Stimulated activated CD4-positive, alpha-beta T cell treated with anti-CD3 and anti-CD28 coated beads, TNF-alpha, amount 100 ng/mL, for 1 hour (primary cell): Measurements from ENCODE around the gene MCTP2.
"Not testable (repeated sequence)": the region's sequence is repeated elsewhere in the genome, so short reads cannot be mapped to it uniquely, and the experiment has no call there.

Experiments
- DNase-seq, 3 donors: peaks; one replicate each; pipeline ENCODE4 v3.0.0-alpha.2; 2020; ENCODE audit warnings: low read depth in 3 of 3, low spot score in 1 of 3

The MCTP2 gene

DNA sequence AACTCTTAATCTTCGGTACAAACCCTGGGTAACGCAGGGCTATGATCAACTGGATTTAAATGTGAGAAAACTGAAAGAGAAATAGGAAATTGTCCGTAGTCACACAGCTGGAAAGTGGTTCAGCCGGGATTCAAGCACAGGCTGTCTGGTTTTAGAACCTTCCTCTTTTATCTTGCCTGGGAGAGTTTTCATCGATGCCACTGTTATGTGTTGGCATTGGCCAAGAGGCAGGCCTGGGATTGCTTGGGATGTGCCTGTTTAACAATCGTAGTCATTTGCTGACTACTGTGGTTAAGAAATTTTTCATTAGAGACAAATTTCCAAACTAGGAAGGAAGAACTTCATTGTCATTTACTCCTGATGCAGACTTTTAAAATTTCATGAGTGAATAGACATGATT, 4.3 kb downstream of the MCTP2 start:
- DNase-seq, result no peak

DNA sequence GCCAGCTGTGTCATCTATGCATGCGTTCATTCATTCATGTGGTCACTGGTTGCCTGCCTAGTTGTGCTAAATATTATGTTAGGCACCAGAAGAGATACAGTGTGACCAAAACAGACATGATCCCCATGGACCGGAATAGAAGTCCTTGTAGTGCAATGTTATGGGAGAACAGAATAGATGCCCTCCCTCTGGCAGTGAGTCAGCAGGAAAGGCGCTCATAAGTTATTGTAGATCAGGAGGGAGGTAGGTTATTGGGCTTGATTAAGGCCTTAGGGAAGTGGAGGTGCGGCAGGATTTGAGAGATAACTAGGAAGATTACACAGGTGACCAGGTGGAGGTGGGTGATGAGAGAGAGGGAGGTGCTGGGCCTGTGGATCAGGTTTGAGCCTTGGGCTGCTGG, 5.2 kb downstream of the MCTP2 start:
- no peak for DNase-seq

DNA sequence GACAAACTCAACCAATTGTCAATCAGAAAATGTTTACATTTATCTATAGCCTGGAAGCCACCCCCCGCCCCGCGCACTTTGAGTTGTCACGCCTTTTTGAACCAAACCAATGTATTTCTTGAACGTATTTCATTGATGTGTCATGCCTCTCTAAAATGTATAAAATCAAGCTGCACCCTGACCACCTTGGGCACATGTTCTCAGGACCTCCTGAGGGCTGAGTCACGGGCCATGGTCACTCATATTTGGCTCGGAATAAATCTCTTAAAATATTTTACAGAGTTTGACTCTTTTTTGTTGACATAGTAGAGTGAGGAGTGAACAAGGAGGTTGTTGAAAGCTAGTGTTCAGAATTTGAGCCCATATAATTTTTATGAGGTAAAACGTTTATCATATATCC, 6.5 kb downstream of the MCTP2 start:
- DNase-seq, result no peak

- DNase-seq, result no peak
Measured at GRCh38 chr15:94238539-94239118, 7.3 kb downstream of the MCTP2 start.

DNA sequence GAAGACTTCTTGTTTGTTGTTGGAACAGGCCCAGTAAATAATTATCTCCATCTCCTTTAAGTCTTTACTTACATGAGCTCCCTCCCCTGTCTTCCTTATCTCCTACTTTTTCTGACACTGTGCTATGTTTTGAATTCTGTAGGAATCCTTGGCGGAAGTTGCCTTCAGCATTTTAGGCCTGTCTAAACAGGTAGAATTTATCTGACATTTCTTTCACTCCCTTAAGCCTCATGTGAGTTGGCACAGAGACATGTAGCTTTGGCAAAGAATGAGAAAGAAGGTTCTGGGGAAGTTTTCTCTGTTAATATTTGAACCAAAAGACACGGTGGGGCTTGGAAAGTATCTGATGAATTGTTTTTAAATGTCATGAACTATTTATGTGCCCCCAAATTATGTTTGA, 8.1 kb downstream of the MCTP2 start:
- no peak for DNase-seq

- no peak for DNase-seq
Measured at GRCh38 chr15:94240480-94240879, 9.1 kb downstream of the MCTP2 start.

GRCh38 chr15:94242257-94242656, 10.9 kb downstream of the MCTP2 start:
- DNase-seq, result no peak

GRCh38 chr15:94243003-94243402, 11.6 kb downstream of the MCTP2 start:
- DNase-seq, result not testable (repeated sequence)

DNA sequence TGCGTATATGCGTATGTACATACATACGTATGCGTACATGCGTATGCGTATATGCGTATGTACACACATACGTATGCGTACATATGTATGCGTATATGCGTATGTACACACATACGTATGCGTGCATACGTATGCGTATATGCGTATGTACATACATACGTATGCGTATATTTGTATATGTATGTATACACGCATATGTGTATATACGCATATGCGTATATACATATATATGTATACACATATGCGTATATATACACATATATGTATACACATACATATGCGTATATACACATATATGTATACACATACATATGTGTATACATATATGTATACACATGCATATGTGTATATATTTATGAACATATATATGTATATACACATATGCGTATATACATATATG, 12.1 kb downstream of the MCTP2 start:
- DNase-seq, result no peak

DNA sequence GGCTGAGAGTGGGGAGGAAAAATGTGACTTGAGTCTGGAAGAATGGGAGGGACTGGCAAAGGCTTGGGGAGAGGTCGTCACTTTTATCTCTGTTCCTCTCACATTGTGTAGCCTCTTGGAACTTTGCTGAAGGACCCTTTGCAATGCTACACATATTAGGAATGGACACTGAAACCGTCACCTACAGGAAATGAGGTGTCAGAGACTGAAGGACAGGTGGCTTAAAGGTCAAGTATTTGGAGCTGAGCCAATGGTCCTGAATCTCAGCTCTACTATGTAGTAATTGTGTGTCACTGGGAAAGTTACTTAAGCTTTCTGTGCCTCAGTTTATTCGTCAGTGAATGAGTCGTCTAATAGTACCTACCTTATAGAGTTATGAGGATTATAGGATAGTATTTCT, 14.7 kb downstream of the MCTP2 start:
- no peak for DNase-seq

GRCh38 chr15:94247789-94248638, 16.7 kb downstream of the MCTP2 start:
- DNase-seq, result no peak

DNA sequence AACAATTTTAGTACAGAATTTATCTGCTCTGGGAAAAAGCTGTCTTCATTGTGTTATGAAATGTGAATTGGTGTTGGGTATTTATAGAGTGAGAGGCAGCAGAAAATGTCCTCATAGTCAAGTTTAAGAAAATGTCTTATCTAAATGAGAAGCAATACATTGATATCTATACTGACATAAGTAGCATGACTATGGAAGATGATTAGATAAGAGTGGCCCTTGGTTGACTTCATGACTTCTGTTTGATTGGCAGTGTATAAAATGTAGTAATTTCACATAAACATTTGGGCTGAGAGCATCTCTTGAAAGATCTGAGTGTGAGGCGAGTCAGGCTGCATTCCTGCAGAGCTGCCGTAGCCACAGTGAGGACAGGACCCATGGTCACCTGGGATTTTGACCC, 19.4 kb downstream of the MCTP2 start:
- DNase-seq, result no peak

DNA sequence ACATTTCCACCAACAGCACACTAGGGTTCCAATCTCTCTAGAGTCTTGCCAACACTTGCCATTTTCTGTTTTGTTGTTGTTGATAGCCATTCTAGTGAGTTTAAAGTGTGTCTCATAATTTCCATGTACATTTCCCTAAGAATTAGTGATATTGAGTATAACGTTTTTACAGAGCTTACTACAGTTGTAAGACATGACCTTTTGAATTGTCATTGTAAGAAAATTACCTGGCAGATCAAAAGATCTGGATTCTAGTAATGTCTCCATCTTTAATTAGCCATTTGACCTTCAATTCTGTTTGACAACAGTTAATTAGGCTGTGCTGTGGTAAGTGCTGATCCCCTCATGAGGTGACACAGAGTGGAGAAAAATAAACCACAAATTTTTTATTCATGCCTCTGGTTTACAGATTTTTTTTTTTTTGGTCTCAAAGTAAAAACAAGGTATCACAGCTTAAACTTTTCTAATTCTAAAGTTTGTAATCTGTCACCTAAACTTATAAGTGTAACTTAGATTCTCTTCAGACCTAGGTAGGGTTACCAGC, 20.9 kb downstream of the MCTP2 start:
- DNase-seq, result no peak

DNA sequence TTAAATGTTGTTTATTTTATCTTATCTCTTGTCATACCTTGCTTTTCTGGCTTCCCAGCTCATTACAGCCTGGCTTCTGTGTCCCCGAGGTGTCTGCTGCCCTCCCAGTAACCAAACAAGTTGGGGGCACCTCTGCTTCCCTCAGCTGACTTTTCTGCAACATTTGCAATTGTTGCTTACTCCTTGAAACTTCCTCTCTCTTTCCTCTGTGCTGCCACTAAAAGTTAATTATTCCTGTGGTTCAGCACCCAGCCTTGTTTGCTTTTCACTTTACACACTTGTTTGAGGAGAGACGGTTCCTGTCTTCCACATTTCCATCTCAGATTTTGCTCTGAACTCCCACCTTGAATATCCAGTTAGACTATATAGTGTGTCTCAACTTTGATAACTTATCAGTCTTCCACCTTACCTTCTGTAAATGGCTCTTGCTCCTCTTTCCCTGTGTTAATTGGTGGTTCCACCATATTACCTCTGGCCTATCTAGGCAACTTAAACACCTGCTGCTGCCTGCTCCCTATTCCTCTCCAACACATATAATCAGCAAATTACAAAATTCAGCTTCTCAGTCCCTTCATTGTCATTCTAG, 21.6 kb downstream of the MCTP2 start:
- no peak for DNase-seq

DNA sequence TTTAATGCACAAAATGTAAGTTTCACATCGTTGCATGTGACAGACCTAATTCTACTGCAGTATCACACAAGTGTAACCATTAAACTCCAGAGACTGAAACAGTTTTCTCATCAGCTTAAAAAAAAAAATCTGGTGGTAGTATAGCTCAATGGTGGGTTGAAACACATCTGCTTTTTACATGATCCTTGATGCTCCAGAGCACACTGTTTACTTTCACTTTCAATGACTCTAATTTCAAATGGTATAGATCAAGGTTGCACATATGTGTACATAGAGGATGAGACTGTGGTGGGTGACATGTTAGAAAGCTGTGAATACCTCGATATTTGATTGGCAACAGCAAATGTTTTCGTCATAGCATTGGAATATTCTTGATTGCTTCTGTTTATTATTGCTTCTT, 22.4 kb downstream of the MCTP2 start:
- no peak for DNase-seq

- DNase-seq, result no peak
Measured at GRCh38 chr15:94255540-94255939, 24.2 kb downstream of the MCTP2 start.

DNA sequence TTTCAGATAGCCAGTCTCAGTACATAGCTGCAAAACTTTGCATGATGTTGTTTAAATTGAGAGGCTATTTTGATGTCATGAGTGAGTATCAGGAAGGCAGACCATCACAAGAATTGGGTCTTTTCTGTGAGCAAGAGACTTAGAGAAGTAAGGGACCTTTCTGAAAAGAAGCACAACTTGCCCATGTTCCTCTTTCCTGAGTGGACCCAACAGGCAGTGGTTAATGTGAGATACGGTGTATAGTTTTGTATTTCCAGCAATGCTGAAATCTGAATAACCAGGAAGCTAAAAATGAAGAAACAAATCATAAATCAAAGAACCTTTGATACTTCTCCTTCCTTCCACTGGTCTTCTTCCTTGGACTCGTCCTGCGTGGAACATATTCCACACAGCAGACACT, 25.1 kb downstream of the MCTP2 start:
- DNase-seq, result no peak

GRCh38 chr15:94257776-94258175, 26.4 kb downstream of the MCTP2 start:
- not testable (repeated sequence) for DNase-seq

GRCh38 chr15:94258246-94258645, 26.9 kb downstream of the MCTP2 start:
- DNase-seq, result no peak

DNA sequence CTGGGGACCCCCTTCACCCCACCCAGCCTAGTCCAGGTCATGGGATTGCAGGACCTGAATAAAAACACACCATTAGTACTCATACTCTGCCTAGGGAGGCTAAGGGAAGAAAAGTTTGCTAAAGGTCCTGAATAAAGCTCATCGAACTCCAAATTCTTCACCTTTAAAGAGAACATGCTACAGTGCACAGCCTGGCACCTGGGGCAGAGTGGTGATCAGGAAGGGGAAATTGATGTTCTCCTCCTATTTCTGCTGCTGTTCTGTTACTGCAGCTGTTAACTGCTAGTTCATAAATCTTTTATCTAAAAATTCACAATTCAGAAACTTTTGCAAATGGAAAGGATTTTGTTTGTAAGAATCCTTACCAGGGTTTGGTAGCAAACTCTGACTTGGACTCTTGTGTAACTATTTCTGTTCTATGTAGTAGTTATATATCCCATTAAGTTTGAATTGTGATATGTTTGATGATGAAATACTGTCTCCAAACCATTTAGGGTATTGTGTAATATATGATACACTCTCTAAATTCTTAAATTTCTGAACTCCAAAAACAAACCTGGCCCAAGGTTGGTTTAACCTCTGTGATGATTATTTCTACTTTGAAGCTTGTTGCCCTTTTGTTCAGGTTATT, 27.9 kb downstream of the MCTP2 start:
- no peak for DNase-seq

DNA sequence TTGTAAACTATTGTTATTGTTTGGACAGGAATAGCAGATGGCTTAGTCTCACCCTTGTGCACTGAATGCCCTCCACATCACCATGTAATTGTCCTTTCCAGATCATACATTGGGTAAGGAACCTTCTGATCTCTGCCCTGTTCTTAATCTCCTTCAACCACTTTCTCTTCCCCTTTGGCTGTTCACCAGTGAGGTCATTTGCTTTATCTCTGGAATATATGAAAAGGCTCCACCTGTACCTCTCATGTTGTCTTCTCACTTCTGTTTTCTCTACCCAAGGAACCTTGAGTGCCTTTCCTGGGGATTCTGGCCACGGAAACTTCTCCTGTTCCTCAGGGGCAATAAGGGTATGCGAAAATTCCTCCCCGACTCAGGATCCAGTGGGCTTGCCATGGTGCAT, 28.5 kb downstream of the MCTP2 start:
- no peak for DNase-seq

DNA sequence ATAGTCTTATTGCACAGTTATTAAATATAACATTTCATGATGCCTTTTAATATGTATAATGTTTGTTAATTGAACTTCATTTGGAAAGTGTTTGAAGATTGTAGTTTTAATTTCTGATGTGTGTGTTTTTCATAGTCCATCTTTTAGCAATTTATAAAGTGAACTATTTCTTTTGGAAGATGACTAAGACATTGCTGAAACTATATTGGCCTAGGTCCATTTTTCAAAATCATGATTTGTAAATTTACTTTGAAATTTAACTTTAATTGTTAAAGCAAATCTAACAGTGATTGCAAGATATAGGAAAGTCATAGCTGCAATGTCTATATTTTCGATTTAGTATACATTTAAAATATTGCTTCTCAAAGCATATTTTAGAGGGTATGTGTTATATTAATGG, 30.8 kb downstream of the MCTP2 start:
- DNase-seq, result no peak
